H1 (cell line): ENCODE data around the gene TMED9. TPM values are rescaled to one million over a fixed set of nuclear protein-coding genes. Genes with fewer than 3 reads are reported as not detected.

Experiments
- CTCF ChIA-PET: fragments of 300-600 bp; sonication (Branson Sonifier 250); formaldehyde crosslinking; loops from one replicate; lab custom pipeline; 2021; ENCODE audit not compliant: partially characterized antibody; lab: Charles Lee
- POLR2A ChIA-PET: fragments of 300-600 bp; sonication (Branson Sonifier 250); formaldehyde crosslinking; loops from one replicate; lab custom pipeline; 2021; ENCODE audit warnings: inconsistent platforms; ENCODE audit not compliant: partially characterized antibody; lab: Charles Lee
- DNase-seq, 2 experiments: peaks; one replicate each; pipeline versions ENCODE4 v3.0.0 to v3.0.0-alpha.2; 2010 to 2022; ENCODE audit warnings: low spot score in 2 of 2, low read depth in 1 of 2, mixed read lengths in 1 of 2
- FAIRE-seq: peaks from 2 replicates; lab custom pipeline; 2011; peaks lifted over from hg19 to GRCh38; lab: Jason Lieb, UNC
- H2AFZ ChIP-seq: 2 replicates; pipeline ENCODE4 v1.8.1; 2012; ENCODE audit warnings: low read length, inconsistent platforms
- H2AK5ac ChIP-seq: 2 replicates; pipeline ENCODE4 v1.6.1; 2013; ENCODE audit warnings: low read depth, low read length
- H2BK120ac ChIP-seq: replicated peaks from 2 replicates; pipeline ENCODE3; 2013; ENCODE audit warnings: low read depth, low read length, inconsistent platforms
- H2BK12ac ChIP-seq: 2 replicates; pipeline ENCODE4 v1.6.1; 2013; ENCODE audit warnings: low read depth, low read length
- H2BK15ac ChIP-seq: 2 replicates; pipeline ENCODE4 v1.6.1; 2013; ENCODE audit warnings: low read length
- H2BK20ac ChIP-seq: 2 replicates; pipeline ENCODE4 v1.6.1; 2013; ENCODE audit warnings: low read length
- H2BK5ac ChIP-seq: 2 replicates; pipeline ENCODE4 v1.6.1; 2013; ENCODE audit warnings: low read depth, low read length
- H3K14ac ChIP-seq: 2 replicates; pipeline ENCODE4 v1.6.1; 2013; ENCODE audit warnings: inconsistent platforms; ENCODE audit not compliant: insufficient read length
- H3K18ac ChIP-seq: 2 replicates; pipeline ENCODE4 v1.6.1; 2013; ENCODE audit warnings: low read length; ENCODE audit errors: extremely low read depth
- H3K23ac ChIP-seq: 2 replicates; pipeline ENCODE4 v1.6.1; 2013; ENCODE audit warnings: inconsistent platforms; ENCODE audit not compliant: insufficient read length
- H3K23me2 ChIP-seq: 2 replicates; pipeline ENCODE4 v1.6.1; 2013; ENCODE audit warnings: low read depth, low read length
- H3K27ac ChIP-seq: 2 replicates; pipeline ENCODE4 v1.6.1; 2011; ENCODE audit warnings: low read depth, low read length, inconsistent platforms
- H3K27me3 ChIP-seq, 4 experiments: replicated peaks in 1 of 4; 1 replicate in 1 of 4; 2 replicates in 3 of 4; pipeline versions ENCODE4 v1.6.1 to v1.8.1; 2011 to 2013; ENCODE audit warnings: low read length in 3 of 4, mild to moderate bottlenecking in 3 of 4, inconsistent platforms in 2 of 4, mixed read lengths in 2 of 4, moderate library complexity in 1 of 4; ENCODE audit not compliant: control insufficient read depth in 3 of 4, insufficient read depth in 3 of 4; ENCODE audit errors: extremely low read depth in 1 of 4
- H3K36me3 ChIP-seq, 4 experiments: 2 replicates each; pipeline versions ENCODE4 v1.6.1 to v1.8.1; 2011 to 2013; ENCODE audit warnings: mild to moderate bottlenecking in 4 of 4, low read length in 3 of 4, moderate library complexity in 2 of 4, control low read depth in 1 of 4, inconsistent platforms in 1 of 4; ENCODE audit not compliant: insufficient read depth in 4 of 4, control insufficient read depth in 2 of 4
- H3K4ac ChIP-seq: replicated peaks from 2 replicates; pipeline ENCODE3; 2013; ENCODE audit warnings: low read length, low read depth, mixed read lengths, inconsistent platforms; ENCODE audit not compliant: insufficient read length
- H3K4me1 ChIP-seq, 4 experiments: replicated peaks in 1 of 4; 1 replicate in 1 of 4; 2 replicates in 3 of 4; pipeline versions ENCODE4 v1.6.1 to v1.8.1; 2011 to 2013; ENCODE audit warnings: low read length in 3 of 4, inconsistent platforms in 2 of 4, mixed read lengths in 1 of 4; ENCODE audit not compliant: insufficient read depth in 4 of 4, control insufficient read depth in 3 of 4
- H3K4me2 ChIP-seq, 2 experiments: 2 replicates each; pipeline versions ENCODE4 v1.6.1 to v1.8.1; 2011 to 2013; ENCODE audit warnings: low read depth in 2 of 2, low read length in 2 of 2, control low read depth in 1 of 2, inconsistent platforms in 1 of 2, mild to moderate bottlenecking in 1 of 2; ENCODE audit not compliant: insufficient read depth in 1 of 2
- H3K4me3 ChIP-seq, 4 experiments: fragments of 200-600, 300-600 bp in 1 of 4; sonication (generic), shearing (Covaris generic), sonication (Bioruptor Twin) in 1 of 4; 2 replicates each; pipeline versions ENCODE4 v1.5.1 to v1.8.1; 2011 to 2016; ENCODE audit warnings: low read length in 4 of 4, low read depth in 3 of 4, control low read depth in 2 of 4, inconsistent platforms in 2 of 4, mild to moderate bottlenecking in 2 of 4, mixed read lengths in 1 of 4, moderate library complexity in 1 of 4; ENCODE audit not compliant: insufficient read depth in 2 of 4; ENCODE audit errors: extremely low read depth in 1 of 4
- H3K56ac ChIP-seq: replicated peaks from 2 replicates; pipeline ENCODE3; 2013; ENCODE audit warnings: low read depth, mild to moderate bottlenecking, mixed read lengths, low read length, inconsistent platforms; ENCODE audit not compliant: insufficient read length
- H3K79me1 ChIP-seq: 2 replicates; pipeline ENCODE4 v1.6.1; 2013; ENCODE audit warnings: low read depth, low read length, control low read depth
- H3K79me2 ChIP-seq, 2 experiments: 2 replicates each; pipeline versions ENCODE4 v1.6.1 to v1.8.1; 2012 to 2013; ENCODE audit warnings: low read length in 2 of 2, mild to moderate bottlenecking in 2 of 2, inconsistent platforms in 1 of 2; ENCODE audit not compliant: insufficient read depth in 2 of 2, control insufficient read depth in 1 of 2
- H3K9ac ChIP-seq, 4 experiments: replicated peaks in 1 of 4; 1 replicate in 1 of 4; 2 replicates in 3 of 4; pipeline versions ENCODE4 v1.6.1 to v1.8.1; 2011 to 2013; ENCODE audit warnings: low read depth in 3 of 4, low read length in 3 of 4, control low read depth in 2 of 4, mild to moderate bottlenecking in 2 of 4, moderate library complexity in 2 of 4, inconsistent platforms in 1 of 4; ENCODE audit errors: extremely low read depth in 1 of 4
- H3K9me3 ChIP-seq, 2 experiments: 2 replicates each; pipeline versions ENCODE4 v1.6.1 to v1.8.1; 2012 to 2013; ENCODE audit warnings: mild to moderate bottlenecking in 2 of 2, moderate library complexity in 2 of 2, control low read depth in 1 of 2, inconsistent platforms in 1 of 2, low read depth in 1 of 2, low read length in 1 of 2, mixed read lengths in 1 of 2; ENCODE audit not compliant: insufficient read depth in 2 of 2
- H4K20me1 ChIP-seq, 2 experiments: replicated peaks in 1 of 2; 2 replicates each; pipeline versions ENCODE3 to v1.8.1; 2011 to 2013; ENCODE audit warnings: inconsistent platforms in 2 of 2, low read length in 2 of 2, mild to moderate bottlenecking in 1 of 2; ENCODE audit not compliant: insufficient read depth in 2 of 2, control insufficient read depth in 1 of 2
- H4K5ac ChIP-seq: 2 replicates; pipeline ENCODE4 v1.6.1; 2013; ENCODE audit warnings: low read length, low read depth, mixed read lengths, inconsistent platforms; ENCODE audit not compliant: insufficient read length
- H4K8ac ChIP-seq: 2 replicates; pipeline ENCODE4 v1.8.0; 2013; ENCODE audit warnings: mild to moderate bottlenecking, moderate library complexity, low read length, inconsistent platforms; ENCODE audit not compliant: insufficient read depth; ENCODE audit errors: extremely low read depth
- H4K91ac ChIP-seq: replicated peaks from 2 replicates; pipeline ENCODE3; 2013; ENCODE audit warnings: low read length, mixed read lengths, inconsistent platforms; ENCODE audit not compliant: insufficient read length
- TAF1 ChIP-seq: IDR thresholded peaks from 2 replicates; pipeline ENCODE4 v1.6.1; 2011; ENCODE audit warnings: mild to moderate bottlenecking, low read depth, low read length
- ZNF274 ChIP-seq: IDR thresholded peaks from 2 replicates; pipeline ENCODE4 v1.7.0; 2012; ENCODE audit warnings: low read length, borderline replicate concordance; ENCODE audit errors: extremely low read depth
- WGBS, 2 experiments: shearing (Covaris generic) in 1 of 2; methylation state at CpG; one replicate each; pipeline versions ENCODE4 v1.1.6 to v1.1.7; 2013 to 2015; ENCODE audit warnings: low lambda C conversion rate in 2 of 2, mixed read lengths in 2 of 2, inconsistent platforms in 1 of 2, low coverage in 1 of 2, missing lambda C conversion rate in 1 of 2; ENCODE audit not compliant: insufficient replicate concordance in 2 of 2, insufficient coverage in 1 of 2, insufficient read length in 1 of 2; ENCODE audit errors: extremely low coverage in 1 of 2, missing lambda C conversion rate in 1 of 2; 5-methylcytosine and 5-hydroxymethylcytosine counted together
- polyA plus RNA-seq, 7 experiments: library from polyadenylated mRNA; depleted of rRNA in 3 of 7; stranded (reverse) in 5 of 7; unstranded in 2 of 7; fragments of >200 nt in 5 of 7; fragments of 200-250 nt in 2 of 7; gene quantifications; 1 replicate in 5 of 7; 2 replicates in 1 of 7; 4 replicates in 1 of 7; pipeline versions ENCODE4 v1.2.1 to v1.2.3, GENCODE V29; 2011 to 2013; ENCODE audit warnings: missing spikeins in 2 of 7, mixed read lengths in 2 of 7
- total RNA-seq: library from RNA; stranded (reverse); fragmentation: NEBNext Ultra II Directional; extraction: Animal tissue kit (Norgen Biotek cat#: 25700); gene quantifications from 2 replicates; pipeline ENCODE4 v1.2.1, GENCODE V29; 2021
- TF ChIP-seq, protein P1 (sequence below): IDR thresholded peaks from 2 replicates; pipeline ENCODE4 v1.6.1; 2012; ENCODE audit warnings: inconsistent platforms

TMED9 gene
- total and polyA plus RNA-seq, 2 of the 8 experiments (the other 6 are each of a cell fraction or from before 2014, with no cell fraction given): 130 to 160 TPM

DNA sequence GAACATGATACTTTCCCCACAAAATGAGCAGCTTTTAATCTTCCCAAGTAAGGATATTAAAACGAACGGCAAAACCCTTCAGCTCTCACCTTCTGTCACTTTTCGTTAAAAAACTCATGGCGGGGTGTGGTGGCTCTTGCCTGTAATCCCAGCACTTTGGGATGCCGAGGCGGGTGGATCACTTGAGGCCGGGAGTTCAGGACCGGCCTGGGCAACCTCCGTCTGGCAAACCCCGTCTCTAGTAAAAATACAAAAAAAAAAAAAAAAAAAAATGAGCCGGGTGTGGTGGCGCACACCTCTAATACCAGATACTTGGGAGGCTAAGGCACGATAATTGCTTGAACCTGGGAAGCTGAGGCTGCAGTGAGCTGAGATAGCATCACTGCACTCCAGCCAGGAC lies 902 bp downstream of the TMED9 start:
- peaks cover 11 to 32% (median 22%) of the 10 kb centered on the region in 4 experiments; a peak in 6 of 8 replicates for H3K36me3 ChIP-seq

More for the DNA sequence above, 902 bp downstream of the TMED9 start:
- H3K79me2 ChIP-seq: peaks cover 0 to 4% of the 10 kb centered on the region in 2 experiments; a peak in 1 of 4 replicates
- H2BK12ac ChIP-seq: no peak overlapping the region
- no peak overlapping the region for H2BK20ac ChIP-seq
- no peaks in the 10 kb centered on the region; the same call in 1 of the 2 replicates for H3K79me1 ChIP-seq
- ChIA-PET POLR2A (interaction anchor here (0.7 to 2.8 kb wide), 13 partner anchors 8 to 619 kb away, joined by 3 to 19 read pairs (median 6); partner anchors contain the start of gene DDX41), CTCF (no interaction called here)
- WGBS, 2 experiments: 94% methylated on average over 13 of the region's 13 CpGs; no CpG with 5 or more reads in 1 of the 2 experiments
- H2AK5ac ChIP-seq: no peak overlapping the region
- peak overlapping the region in 3 of 4 experiments; percentile 72 to 84 (median 81); a peak in 2 of 7 replicates for H3K9ac ChIP-seq
- no peak overlapping the region for H2AFZ ChIP-seq
- DNase-seq: no peak
- peak overlapping the region; percentile 60 to 74 for H3K4me2 ChIP-seq
- no peak overlapping the region for H3K56ac ChIP-seq
- H2BK120ac ChIP-seq: no peak overlapping the region
- H3K27me3 ChIP-seq: no peaks in the 10 kb centered on the region
- H3K23me2 ChIP-seq: peaks cover 2% of the 10 kb centered on the region; the same call in 1 of the 2 replicates
- H4K5ac ChIP-seq: no peak overlapping the region
- H2BK5ac ChIP-seq: no peak overlapping the region
- no peak overlapping the region for H3K18ac ChIP-seq
- H3K23ac ChIP-seq: no peak overlapping the region
- H4K8ac ChIP-seq: no peak overlapping the region
- H4K91ac ChIP-seq: no peak overlapping the region
- no peak overlapping the region for H3K27ac ChIP-seq
- H3K9me3 ChIP-seq: no peaks in the 10 kb centered on the region
- FAIRE-seq: no peak
- no peak overlapping the region for H2BK15ac ChIP-seq
- no peak overlapping the region for H3K4ac ChIP-seq
- peak overlapping the region; percentile 50 to 89 (median 82) for H3K4me3 ChIP-seq
- TF ChIP-seq ZNF274 (no peak), TAF1 (no peak)
- TF ChIP-seq, protein P1, sequence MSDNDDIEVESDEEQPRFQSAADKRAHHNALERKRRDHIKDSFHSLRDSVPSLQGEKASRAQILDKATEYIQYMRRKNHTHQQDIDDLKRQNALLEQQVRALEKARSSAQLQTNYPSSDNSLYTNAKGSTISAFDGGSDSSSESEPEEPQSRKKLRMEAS: no peak
- H3K14ac ChIP-seq: no peak overlapping the region
- no peaks in the 10 kb centered on the region for H3K4me1 ChIP-seq
- peaks cover 2 to 4% of the 10 kb centered on the region in 2 experiments for H4K20me1 ChIP-seq
